ENCODE measurements around the gene MAPK4.

Gene MAPK4

DNA sequence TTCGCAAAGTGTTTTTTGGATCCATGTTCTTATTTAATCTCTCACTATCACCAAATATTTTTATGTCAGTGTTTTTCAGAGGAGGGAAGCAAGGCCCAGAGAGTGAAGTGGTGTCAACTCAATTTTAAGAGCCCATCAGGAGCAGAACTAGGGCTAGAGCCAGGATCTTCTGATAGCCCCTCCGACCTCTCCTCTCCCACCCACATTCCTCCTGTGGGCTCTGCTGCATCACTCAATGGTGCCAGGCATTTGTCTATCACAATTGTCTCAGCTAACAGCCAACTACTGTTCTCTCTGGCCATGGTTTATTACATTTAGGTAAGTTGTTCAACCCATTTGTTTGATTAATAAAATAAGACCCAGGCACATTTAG lies 68.6 kb downstream of the MAPK4 start:
- no peak for DNase-seq (ENCODE audit: low read depth)
- TF ChIP-seq CTCF (IDR thresholded peaks at IDR 0.05; ENCODE audit: low read depth, low read length, missing control alignments) = no peak
- in situ Hi-C loops (cut with HindIII; ENCODE audit: low sequenced_read_pairs) = loop anchor here (5.0 kb wide), 1 partner anchor 46 kb away; no protein-coding TSS in a partner anchor

DNA sequence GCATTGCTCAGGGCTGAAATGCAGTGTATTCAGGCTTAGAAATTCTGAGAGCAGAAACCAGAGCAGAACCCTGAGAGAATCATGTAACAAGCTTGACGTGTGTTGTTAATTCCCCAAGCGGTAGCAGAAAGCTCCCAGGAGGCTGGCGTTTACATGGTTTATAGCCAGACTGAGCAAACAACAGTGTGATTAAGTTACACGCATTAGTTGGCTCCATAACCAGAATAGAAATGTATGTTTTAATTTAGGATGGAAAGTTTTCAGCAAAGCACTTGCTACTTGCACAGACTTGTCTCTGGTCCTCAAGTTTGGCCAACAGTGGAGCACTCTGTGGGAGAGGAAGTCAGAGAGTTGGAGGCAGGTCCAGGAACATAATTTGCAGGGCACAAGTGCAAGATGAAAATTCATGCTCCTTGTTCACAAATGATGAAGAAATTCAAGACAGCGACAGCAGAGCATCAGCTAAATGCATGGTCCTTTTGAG lies 69.3 kb downstream of the MAPK4 start:
- in situ Hi-C loops (cut with HindIII; ENCODE audit: low sequenced_read_pairs) = loop anchor here (5.0 kb wide), 1 partner anchor 47 kb away; no protein-coding TSS in a partner anchor
- no peak overlapping the region for H3K4me3 ChIP-seq (ENCODE audit: low read depth, low read length)
- DNase-seq (ENCODE audit: low read depth) = no peak
- no peak for TF ChIP-seq CTCF (IDR thresholded peaks at IDR 0.05; ENCODE audit: low read depth, low read length, missing control alignments)

More for the DNA sequence above, 68.6 kb downstream of the MAPK4 start:
- no peak overlapping the region for H3K4me3 ChIP-seq (ENCODE audit: low read depth, low read length)

GRCh38 chr18:50630895-50631294 lies 71.0 kb downstream of the MAPK4 start:
- no peak for DNase-seq (ENCODE audit: low read depth)
- in situ Hi-C loops (cut with HindIII; ENCODE audit: low sequenced_read_pairs) = no loop called here
- no peak overlapping the region for H3K4me3 ChIP-seq (ENCODE audit: low read depth, low read length)
- no peak for TF ChIP-seq CTCF (IDR thresholded peaks at IDR 0.05; ENCODE audit: low read depth, low read length, missing control alignments)

- no peak for DNase-seq (ENCODE audit: low read depth)
- TF ChIP-seq CTCF (IDR thresholded peaks at IDR 0.05; ENCODE audit: low read depth, low read length, missing control alignments) = no peak
- H3K4me3 ChIP-seq (ENCODE audit: low read depth, low read length) = no peak overlapping the region
- in situ Hi-C loops (cut with HindIII; ENCODE audit: low sequenced_read_pairs) = no loop called here
Observed at GRCh38 chr18:50632895-50633515, 73.1 kb downstream of the MAPK4 start.

DNA sequence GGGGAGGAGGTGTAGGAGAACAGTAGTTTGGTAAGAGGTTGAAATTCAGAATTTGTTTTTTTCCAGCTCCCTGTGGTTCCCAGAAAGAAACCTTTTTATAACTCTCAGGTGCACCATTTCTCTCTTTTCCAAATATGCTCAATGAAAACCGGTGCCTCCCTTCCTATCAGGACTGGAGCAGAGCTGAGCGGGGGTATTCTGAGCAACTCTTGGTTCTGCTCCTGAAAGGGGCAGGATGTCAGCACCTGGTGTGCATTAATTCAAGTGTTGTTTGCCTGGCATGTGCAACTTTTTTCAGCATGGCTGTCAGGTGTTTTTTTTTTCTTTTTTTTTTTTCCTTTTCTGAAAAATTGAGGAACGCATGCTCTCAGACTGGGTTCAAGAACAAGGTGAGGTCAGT lies 74.1 kb downstream of the MAPK4 start:
- in situ Hi-C loops (cut with HindIII; ENCODE audit: low sequenced_read_pairs) = no loop called here
- H3K4me3 ChIP-seq (ENCODE audit: low read depth, low read length) = no peak overlapping the region
- no peak for TF ChIP-seq CTCF (IDR thresholded peaks at IDR 0.05; ENCODE audit: low read depth, low read length, missing control alignments)
- DNase-seq (ENCODE audit: low read depth) = no peak

- DNase-seq (ENCODE audit: low read depth) = no peak
- TF ChIP-seq CTCF (IDR thresholded peaks at IDR 0.05; ENCODE audit: low read depth, low read length, missing control alignments) = no peak
- H3K4me3 ChIP-seq (ENCODE audit: low read depth, low read length) = no peak overlapping the region
- in situ Hi-C loops (cut with HindIII; ENCODE audit: low sequenced_read_pairs) = no loop called here
Observed at GRCh38 chr18:50636366-50637057, 76.6 kb downstream of the MAPK4 start.
